Glutamatergic neuron (in vitro differentiated cells): Measurements from ENCODE around the gene DOCK11. TPM values are rescaled to one million over a fixed set of nuclear protein-coding genes. Genes with fewer than 3 reads are reported as not detected.

ENCODE experiments used
- DNase-seq: peaks from one replicate; pipeline ENCODE4 v3.0.0; 2022
- H3K27ac Mint-ChIP-seq: one replicate; pipeline ENCODE4 v1.8.0; 2020; ENCODE audit warnings: mild to moderate bottlenecking, mixed read lengths, inconsistent platforms; ENCODE audit not compliant: unreplicated experiment
- H3K27me3 Mint-ChIP-seq: one replicate; pipeline ENCODE4 v1.8.0; 2020; ENCODE audit warnings: mild to moderate bottlenecking, moderate library complexity, mixed read lengths, inconsistent platforms; ENCODE audit not compliant: unreplicated experiment
- H3K36me3 Mint-ChIP-seq: one replicate; pipeline ENCODE4 v1.8.0; 2020; ENCODE audit warnings: mild to moderate bottlenecking, mixed read lengths, inconsistent platforms; ENCODE audit not compliant: unreplicated experiment
- H3K4me1 Mint-ChIP-seq: one replicate; pipeline ENCODE4 v1.8.0; 2020; ENCODE audit warnings: mild to moderate bottlenecking, low read depth, mixed read lengths, inconsistent platforms; ENCODE audit not compliant: unreplicated experiment
- H3K4me3 Mint-ChIP-seq: one replicate; pipeline ENCODE4 v1.8.0; 2020; ENCODE audit warnings: mild to moderate bottlenecking, mixed read lengths, inconsistent platforms; ENCODE audit not compliant: unreplicated experiment
- H3K9me3 Mint-ChIP-seq: one replicate; pipeline ENCODE4 v1.8.0; 2020; ENCODE audit warnings: mild to moderate bottlenecking, moderate library complexity, mixed read lengths, inconsistent platforms; ENCODE audit not compliant: unreplicated experiment
- total RNA-seq: library from RNA; stranded (reverse); fragmentation: NEBNext Ultra II Directional; extraction: Animal tissue kit (Norgen Biotek cat#: 25700); gene quantifications from one replicate; pipeline ENCODE4 v1.2.1, GENCODE V29; 2021; ENCODE audit not compliant: unreplicated experiment
- TF ChIP-seq, protein P1 (sequence below): fragments of 200-600 bp; sonication (generic); IDR thresholded peaks from one replicate; pipeline ENCODE4 v1.5.0; 2021; ENCODE audit not compliant: partially characterized antibody, unreplicated experiment

Gene DOCK11
- total RNA-seq, 1 donor from 2014 or later, result 53.1 TPM

DNA sequence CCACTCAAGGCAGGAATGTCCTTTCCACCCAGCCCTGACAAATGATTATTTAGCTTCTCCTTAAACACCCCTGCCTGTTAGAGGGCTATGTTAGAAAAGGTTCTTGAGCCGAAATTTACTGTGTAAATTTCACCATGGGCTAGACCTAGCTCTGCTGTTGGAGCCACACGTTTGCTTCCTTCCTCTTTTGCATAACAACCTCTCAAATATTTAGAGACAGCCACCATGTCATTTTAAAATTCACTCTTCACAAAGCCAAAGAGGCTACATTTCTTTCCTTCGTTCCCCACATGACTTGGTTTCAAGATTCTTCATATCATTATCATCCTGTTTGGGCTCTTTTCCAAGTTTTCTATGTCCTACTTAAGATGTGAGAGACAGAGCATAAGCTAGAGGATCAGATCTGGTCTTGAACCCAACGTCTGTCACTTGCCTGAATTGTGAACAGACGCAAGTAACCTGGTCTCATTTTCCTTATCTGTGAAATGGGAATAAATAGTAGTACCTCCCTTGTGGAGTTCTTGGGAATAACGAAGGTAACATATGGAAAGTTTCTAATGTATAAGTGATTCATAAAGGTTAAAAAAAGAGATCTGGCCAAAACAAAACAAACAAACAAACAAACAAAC is 6.7 kb downstream of the DOCK11 start:
- Mint-ChIP-seq H3K27me3 (no peaks in the 10 kb centered on the region), H3K36me3 (no peaks in the 10 kb centered on the region), H3K9me3 (no peaks in the 10 kb centered on the region), H3K4me1 (peaks cover 9% of the 10 kb centered on the region), H3K4me3 (no peak overlapping the region), H3K27ac (no peak overlapping the region)
- TF ChIP-seq, protein P1, sequence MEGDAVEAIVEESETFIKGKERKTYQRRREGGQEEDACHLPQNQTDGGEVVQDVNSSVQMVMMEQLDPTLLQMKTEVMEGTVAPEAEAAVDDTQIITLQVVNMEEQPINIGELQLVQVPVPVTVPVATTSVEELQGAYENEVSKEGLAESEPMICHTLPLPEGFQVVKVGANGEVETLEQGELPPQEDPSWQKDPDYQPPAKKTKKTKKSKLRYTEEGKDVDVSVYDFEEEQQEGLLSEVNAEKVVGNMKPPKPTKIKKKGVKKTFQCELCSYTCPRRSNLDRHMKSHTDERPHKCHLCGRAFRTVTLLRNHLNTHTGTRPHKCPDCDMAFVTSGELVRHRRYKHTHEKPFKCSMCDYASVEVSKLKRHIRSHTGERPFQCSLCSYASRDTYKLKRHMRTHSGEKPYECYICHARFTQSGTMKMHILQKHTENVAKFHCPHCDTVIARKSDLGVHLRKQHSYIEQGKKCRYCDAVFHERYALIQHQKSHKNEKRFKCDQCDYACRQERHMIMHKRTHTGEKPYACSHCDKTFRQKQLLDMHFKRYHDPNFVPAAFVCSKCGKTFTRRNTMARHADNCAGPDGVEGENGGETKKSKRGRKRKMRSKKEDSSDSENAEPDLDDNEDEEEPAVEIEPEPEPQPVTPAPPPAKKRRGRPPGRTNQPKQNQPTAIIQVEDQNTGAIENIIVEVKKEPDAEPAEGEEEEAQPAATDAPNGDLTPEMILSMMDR, result no peak
- DNase-seq, result no peak

DNA sequence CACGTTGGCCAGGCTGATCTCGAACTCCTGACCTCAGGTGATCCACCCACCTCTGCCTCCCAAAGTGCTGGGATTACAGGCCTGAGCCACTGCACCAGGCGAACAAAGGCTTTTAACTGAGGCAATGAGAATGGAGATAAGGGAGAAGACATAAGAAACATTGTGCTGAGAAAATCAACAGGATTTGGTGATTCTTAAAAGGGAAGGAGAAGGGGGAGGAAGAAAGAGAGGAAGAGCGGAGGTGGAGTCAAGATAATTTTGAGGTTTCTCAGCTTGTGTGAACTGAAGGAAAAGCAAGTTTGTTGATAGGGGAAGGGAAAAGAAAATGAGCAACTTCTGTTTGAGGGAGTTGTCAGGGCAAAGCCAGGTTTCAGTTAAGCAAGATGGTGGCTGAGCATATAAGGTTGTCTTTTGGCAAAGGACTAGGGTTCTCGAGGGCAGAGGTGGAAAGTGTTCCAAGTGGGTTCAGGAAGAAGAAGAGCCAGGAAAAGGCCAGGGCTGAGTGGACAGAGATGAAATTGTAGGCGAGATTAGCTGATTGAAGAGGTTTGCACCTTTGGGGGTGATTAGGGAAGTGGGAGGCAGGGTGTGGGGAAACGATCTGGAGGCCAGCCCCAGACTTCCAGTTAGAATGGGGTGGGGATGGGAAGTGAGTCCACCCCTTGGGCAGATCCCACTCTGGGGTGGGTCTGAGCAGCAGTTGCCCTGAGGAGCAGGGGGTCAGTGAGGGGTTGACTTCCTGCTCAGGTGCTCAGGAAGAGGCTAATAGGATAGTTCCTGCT is 7.8 kb downstream of the DOCK11 start:
- H3K4me1 Mint-ChIP-seq, result peaks cover 6% of the 10 kb centered on the region
- no peak for DNase-seq
- H3K9me3 Mint-ChIP-seq, result no peaks in the 10 kb centered on the region
- TF ChIP-seq, protein P1, result no peak
- no peak overlapping the region for H3K27ac Mint-ChIP-seq
- H3K36me3 Mint-ChIP-seq, result no peaks in the 10 kb centered on the region
- H3K27me3 Mint-ChIP-seq, result no peaks in the 10 kb centered on the region
- no peak overlapping the region for H3K4me3 Mint-ChIP-seq

DNA sequence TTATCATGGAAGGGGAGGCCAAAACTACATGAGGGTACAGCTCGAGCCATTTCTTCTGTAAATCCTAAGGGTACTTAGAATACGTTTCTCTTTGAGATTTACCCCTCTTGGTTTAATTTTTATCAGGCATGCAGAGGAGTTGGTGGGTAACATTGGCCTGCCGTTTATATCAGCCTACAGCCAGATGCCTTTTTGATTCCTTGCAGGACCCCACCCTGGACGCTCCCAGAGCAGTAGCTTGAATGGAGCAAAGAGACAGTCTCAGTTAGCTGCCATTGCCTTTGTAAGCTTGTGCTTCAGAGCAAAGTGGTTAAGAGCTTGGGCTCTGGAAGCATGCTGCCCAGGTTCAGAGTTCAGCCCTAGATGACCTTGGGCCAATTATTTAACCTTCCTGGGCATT is 9.0 kb downstream of the DOCK11 start:
- no peaks in the 10 kb centered on the region for H3K27me3 Mint-ChIP-seq
- H3K4me1 Mint-ChIP-seq, result peaks cover 2% of the 10 kb centered on the region
- TF ChIP-seq, protein P1, result no peak
- DNase-seq, result no peak
- H3K4me3 Mint-ChIP-seq, result no peak overlapping the region
- no peaks in the 10 kb centered on the region for H3K36me3 Mint-ChIP-seq
- no peaks in the 10 kb centered on the region for H3K9me3 Mint-ChIP-seq
- no peak overlapping the region for H3K27ac Mint-ChIP-seq

DNA sequence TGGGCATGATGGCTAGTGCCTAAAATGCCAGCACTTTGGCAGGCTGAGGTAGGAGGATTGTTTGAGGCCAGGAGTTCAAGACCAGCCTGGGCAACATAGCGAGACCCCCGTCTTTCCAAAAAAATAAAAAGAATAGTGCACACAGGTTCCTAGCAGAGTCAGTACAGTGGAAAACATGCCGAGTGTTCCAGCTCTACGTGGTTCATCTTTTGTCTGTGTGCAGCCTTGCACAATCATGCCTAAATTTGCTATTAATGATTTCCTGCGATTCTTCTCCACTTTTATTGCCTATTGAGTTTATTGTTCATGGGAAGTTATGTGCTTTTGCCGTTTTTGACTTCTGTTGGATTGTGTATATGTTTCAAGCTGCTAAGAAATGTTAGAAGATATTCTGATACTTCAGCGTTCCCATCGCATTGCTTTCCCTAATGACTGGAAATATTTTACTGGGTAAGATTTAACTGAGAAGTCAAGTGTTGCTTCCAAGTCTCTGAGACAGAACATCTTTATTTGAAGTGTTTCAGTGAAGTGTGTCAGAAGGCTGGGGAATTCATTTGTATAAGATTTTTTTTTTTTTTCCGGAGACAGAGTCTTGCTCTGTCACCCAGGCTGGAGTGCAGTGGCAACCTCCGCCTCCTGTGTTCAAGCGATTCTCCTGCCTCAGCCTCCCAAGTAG is 11.3 kb downstream of the DOCK11 start:
- Mint-ChIP-seq H3K9me3 (peaks cover 3% of the 10 kb centered on the region), H3K36me3 (no peaks in the 10 kb centered on the region)

More for the DNA sequence above, 11.3 kb downstream of the DOCK11 start:
- Mint-ChIP-seq H3K4me1 (peaks cover 4% of the 10 kb centered on the region), H3K27ac (no peak overlapping the region), H3K4me3 (no peak overlapping the region), H3K27me3 (peaks cover 2% of the 10 kb centered on the region)
- DNase-seq, result no peak
- TF ChIP-seq, protein P1, result no peak
